HG03103 (cell line): ENCODE measurements around the gene KIAA1328.

ENCODE experiments used
- ATAC-seq: cut with Tn5 transposase; IDR thresholded peaks from one replicate; pipeline ENCODE4 v1.9.1; 2021; ENCODE audit warnings: low read depth; ENCODE audit not compliant: unreplicated experiment

The KIAA1328 gene

DNA sequence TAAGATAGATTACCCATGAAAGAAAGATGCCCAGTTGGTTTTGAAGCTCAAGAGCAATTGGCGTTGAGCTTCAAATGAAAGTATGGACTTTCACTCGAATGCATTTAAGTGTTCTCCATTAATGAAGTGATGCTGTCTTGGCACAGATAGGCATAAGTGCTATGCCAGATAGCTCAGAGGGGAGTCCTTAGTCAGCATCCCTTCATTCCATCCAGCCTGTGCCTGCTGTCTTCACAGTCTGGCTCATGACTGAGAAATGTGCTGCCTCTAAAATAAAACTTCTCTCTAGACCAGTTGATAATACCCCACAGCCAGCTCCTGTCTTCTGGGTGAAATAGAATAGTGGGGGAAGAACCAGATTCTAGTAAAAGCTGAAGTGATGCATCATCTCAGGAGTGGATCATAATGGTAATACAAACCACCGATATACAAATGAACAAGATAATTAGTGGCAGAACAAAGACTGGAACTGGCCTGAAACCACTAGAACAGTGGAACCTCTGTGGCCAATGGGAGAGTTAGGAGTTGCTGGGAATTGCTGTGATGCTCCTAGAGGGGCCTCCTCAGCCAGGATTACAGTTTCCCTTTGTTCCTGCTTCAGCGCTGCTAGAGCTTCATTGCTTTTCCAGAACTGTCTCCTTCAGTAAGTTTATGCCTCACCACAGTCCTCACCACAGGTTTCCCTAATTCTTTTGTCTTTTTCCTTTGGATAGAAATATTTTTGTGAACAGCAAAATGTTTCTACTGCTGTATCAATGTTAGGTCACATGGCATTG lies 359.3 kb downstream of the KIAA1328 start:
- ATAC-seq = no peak

GRCh38 chr18:37199741-37200140 lies 370.8 kb downstream of the KIAA1328 start:
- ATAC-seq = no peak

- no peak for ATAC-seq
Measured at GRCh38 chr18:37207343-37207742, 378.4 kb downstream of the KIAA1328 start.

DNA sequence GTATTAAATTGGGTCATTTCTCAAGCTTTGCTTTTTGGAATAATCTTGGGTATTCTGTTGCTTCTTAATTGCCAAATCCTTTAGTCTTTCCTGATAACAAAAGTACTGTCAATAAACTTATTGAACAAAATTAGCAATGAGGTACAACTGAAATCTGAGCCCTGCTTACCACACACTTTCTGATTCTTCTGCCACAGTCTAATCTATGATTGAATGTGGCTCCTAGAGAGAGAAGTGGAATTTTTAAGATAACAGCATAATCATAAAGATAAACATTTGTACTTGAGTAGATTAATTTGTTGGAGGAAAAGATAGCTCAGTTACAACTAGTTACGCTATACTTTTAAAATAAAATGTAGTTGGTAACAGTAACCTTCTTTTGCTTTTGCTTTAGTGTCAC lies 381.9 kb downstream of the KIAA1328 start:
- ATAC-seq = no peak

GRCh38 chr18:37218022-37218590 lies 389.2 kb downstream of the KIAA1328 start:
- ATAC-seq = no peak

DNA sequence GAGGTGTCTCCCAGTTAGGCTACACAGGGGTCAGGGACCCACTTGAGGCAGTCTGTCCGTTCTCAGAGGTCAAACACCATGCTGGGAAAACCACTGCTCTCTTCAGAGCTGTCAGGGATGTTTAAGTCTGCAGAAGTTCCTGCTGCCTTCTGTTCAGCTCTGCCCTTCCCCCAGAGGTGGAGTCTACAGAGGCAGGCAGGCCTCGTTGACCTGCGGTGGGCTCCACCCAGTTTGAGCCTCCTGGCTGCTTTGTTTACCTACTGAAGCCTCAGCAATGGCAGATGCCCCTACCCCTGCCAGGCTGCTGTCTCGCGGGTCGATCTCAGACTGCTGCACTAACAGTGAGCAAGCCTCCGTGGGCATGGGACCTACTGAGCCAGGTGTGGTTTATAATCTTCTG lies 390.3 kb downstream of the KIAA1328 start:
- no peak for ATAC-seq

- ATAC-seq = no peak
Measured at GRCh38 chr18:37222354-37222998, 393.5 kb downstream of the KIAA1328 start.

GRCh38 chr18:37222999-37223378 lies 394.1 kb downstream of the KIAA1328 start:
- ATAC-seq = no peak

GRCh38 chr18:37225279-37225678 lies 396.4 kb downstream of the KIAA1328 start:
- no peak for ATAC-seq

DNA sequence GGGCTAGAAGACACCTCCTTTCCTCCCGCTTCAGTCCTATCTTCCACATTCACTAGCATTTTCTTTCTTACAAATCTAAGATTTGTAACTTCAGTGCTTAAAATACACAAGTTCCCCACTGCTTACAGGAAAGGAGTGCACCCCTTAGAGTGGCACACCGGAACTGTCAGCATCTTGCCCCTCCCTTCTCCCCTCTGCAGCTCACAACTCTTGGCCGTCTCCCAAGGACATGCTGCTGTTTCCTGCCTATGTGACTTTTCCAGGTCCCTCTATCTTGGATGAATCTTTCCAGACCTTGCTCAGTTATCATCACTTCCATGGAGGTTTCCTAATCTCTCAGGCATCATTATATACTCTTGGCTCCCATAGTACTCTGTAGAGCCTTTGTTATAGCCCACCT lies 401.8 kb downstream of the KIAA1328 start:
- no peak for ATAC-seq

DNA sequence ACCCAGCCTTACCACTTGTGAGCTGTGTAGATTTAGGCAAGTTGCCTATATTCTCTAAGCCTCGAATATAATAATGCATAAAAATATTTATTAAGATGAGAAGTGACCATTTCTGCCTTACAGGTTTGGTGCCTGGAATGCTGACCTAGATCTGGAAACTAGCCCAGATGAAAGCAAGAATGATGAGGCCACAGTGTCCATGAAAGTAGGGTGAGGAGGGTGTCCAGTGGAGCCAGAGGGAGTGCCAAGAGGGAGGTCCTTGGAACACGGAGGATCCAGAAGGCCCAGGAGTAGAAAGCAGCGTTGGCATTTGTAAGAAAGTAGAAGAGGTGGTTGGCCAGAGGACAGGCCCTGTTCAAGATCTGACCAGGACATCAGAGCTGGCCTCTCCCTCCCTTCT lies 402.3 kb downstream of the KIAA1328 start:
- ATAC-seq = no peak

DNA sequence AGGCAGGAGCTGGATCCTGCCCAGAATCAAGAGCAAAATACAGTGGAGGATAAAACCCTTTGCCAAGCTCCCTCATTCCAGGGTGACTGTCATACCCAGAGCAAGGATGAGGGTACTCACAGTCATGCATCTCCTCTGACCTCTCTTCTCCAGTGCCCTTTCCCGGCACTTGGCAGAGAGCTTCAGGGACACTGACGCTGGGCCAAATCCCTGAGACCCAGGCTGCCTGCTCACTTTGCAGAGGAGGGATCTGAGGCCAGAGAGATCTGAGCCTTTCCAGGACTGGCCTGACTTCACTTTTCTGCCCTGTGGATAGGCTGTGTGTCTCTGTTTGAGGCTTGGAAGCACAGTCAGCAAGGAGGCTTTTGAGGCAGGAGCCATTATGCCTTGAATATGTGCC lies 406.7 kb downstream of the KIAA1328 start:
- no peak for ATAC-seq

DNA sequence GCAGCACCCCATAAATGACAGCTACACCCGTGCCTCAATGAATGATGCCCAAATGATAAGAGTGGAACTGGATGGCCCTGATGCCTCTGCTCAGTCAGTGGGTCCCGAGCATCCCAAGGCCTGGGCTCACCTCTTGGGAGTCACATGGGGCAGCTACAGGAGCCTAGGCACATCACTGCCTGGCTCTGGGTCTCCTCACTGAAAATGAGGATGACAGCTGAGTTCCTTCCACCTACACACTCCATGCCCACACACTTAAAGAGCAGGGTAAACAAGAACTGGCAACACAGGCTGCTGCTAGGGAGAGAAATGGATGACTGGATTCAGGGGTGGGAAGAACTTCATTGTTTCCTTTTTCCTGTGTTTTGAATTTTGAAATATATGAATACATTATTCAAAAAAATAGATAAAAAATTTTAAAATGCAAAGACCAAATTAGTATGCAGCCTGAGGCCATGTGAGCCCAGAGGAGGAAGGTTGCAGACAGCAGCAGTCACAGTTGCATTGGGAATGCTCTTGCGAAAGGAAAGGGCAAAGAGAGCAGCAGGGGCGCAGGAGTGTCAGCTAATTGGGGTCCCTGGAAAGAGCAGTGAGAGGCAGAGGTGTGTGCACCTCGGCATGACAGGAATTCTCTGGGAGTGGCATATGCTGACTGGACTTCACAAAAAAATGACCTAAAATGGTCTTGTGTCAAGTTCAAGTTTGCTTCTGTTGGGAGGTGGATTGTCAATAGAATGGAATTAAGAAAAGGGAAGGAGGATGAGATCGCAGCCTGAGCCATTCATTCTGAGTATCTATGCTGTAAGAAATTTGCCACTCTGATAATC lies 409.6 kb downstream of the KIAA1328 start:
- ATAC-seq = no peak

DNA sequence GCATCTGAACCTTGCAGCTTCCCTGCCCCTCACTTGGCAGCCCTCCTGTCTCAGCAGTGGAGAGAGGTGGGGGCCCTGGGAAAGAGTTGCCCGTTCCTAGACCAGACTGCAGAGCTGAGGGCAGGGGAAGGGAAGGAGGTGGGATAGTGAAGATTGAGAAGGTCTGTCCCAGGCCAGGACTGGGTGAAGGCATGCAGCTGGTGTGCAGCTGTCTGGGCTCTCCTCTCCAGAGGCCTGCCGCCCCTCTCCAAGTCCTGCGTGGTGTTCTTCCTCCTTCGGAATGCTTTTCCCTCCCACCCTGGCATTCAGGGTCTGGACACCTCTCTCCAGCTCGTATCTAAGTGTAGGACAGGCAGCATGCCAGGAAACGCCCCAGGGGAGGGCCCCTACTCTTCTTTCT lies 413.2 kb downstream of the KIAA1328 start:
- ATAC-seq = no peak

- ATAC-seq = no peak
Measured at GRCh38 chr18:37242826-37243560, 414.1 kb downstream of the KIAA1328 start.

GRCh38 chr18:37243741-37244140 lies 414.8 kb downstream of the KIAA1328 start:
- no peak for ATAC-seq

DNA sequence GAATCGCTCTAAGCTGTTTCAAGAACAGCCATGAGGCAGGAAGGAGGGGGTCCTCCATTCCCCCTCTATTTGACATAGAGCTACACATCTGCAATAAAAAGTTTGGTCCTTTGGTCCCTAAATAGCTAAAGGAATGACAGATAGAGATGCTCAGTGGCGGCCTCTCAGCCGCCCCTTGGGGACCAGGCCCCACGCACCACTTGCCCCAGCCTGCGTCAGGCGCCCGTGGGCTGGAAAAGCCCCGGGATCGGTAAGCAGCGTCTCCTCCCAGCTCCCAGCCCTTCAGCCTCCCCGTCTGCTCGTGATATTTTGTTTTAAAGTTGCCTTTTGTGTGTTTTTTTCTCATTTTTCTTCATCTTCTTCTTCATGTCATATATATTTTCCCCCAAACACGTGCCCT lies 415.7 kb downstream of the KIAA1328 start:
- ATAC-seq = no peak

GRCh38 chr18:37246779-37247340 lies 417.9 kb downstream of the KIAA1328 start:
- no peak for ATAC-seq

GRCh38 chr18:37247497-37248161 lies 418.7 kb downstream of the KIAA1328 start:
- no peak for ATAC-seq

GRCh38 chr18:37248281-37248680 lies 419.4 kb downstream of the KIAA1328 start:
- no peak for ATAC-seq
